CD4-positive, CD25-positive, alpha-beta regulatory T cell (primary cell): ENCODE results near the gene PADI6. TPM values are rescaled to one million over a fixed set of nuclear protein-coding genes. Genes with fewer than 3 reads are reported as not detected.
"Not testable (repeated sequence)": the region's sequence is repeated elsewhere in the genome, so short reads cannot be mapped to it uniquely, and the experiment has no call there.

Experiments used
- ATAC-seq, 2 donors: fragments of 150-1000 bp; cut with Tn5 transposase; one replicate each; pipeline ENCODE4 v1.10.0; 2021; ENCODE audit warnings: low read depth in 2 of 2, moderate number of reproducible peaks in 2 of 2, moderate library complexity in 1 of 2
- DNase-seq, 3 donors: peaks; one replicate each; pipeline versions ENCODE4 v3.0.0 to v3.0.0-alpha.2; 2012 to 2022; ENCODE audit warnings: mixed read lengths in 1 of 3
- H3K27ac ChIP-seq: one replicate; pipeline ENCODE4 v1.7.0; 2013; ENCODE audit warnings: mild to moderate bottlenecking, low read length; ENCODE audit not compliant: insufficient read depth, poor library complexity, severe bottlenecking
- H3K27me3 ChIP-seq: one replicate; pipeline ENCODE4 v1.7.0; 2013; ENCODE audit warnings: low read length; ENCODE audit not compliant: control insufficient read depth, insufficient read depth
- H3K36me3 ChIP-seq: one replicate; pipeline ENCODE4 v1.7.0; 2013; ENCODE audit warnings: mild to moderate bottlenecking, low read length, moderate library complexity; ENCODE audit not compliant: control insufficient read depth, insufficient read depth
- H3K4me1 ChIP-seq: 2 replicates; pipeline ENCODE4 v1.7.0; 2013; ENCODE audit warnings: mild to moderate bottlenecking, low read length; ENCODE audit not compliant: insufficient read depth, control insufficient read depth, poor library complexity, severe bottlenecking
- H3K4me3 ChIP-seq: one replicate; pipeline ENCODE4 v1.7.0; 2013; ENCODE audit warnings: low read depth, mild to moderate bottlenecking, low read length, moderate library complexity
- H3K9me3 ChIP-seq, 2 experiments: 1 replicate in 1 of 2; 2 replicates in 1 of 2; pipeline ENCODE4 v1.7.0; 2013; ENCODE audit warnings: low read length in 2 of 2, mild to moderate bottlenecking in 1 of 2, moderate library complexity in 1 of 2; ENCODE audit not compliant: control insufficient read depth in 2 of 2
- H3K27ac Mint-ChIP-seq, 3 donors: one replicate each; pipeline ENCODE4 v1.8.0; 2020 to 2022; ENCODE audit warnings: mild to moderate bottlenecking in 3 of 3, mixed read lengths in 3 of 3, moderate library complexity in 2 of 3
- H3K27me3 Mint-ChIP-seq: one replicate; pipeline ENCODE4 v1.8.0; 2022; ENCODE audit warnings: mild to moderate bottlenecking, mixed read lengths
- H3K36me3 Mint-ChIP-seq: one replicate; pipeline ENCODE4 v1.8.0; 2020; ENCODE audit warnings: mixed read lengths
- H3K4me1 Mint-ChIP-seq, 4 donors: one replicate each; pipeline ENCODE4 v1.8.0; 2020 to 2022; ENCODE audit warnings: mixed read lengths in 4 of 4, mild to moderate bottlenecking in 1 of 4
- H3K4me3 Mint-ChIP-seq, 4 donors: one replicate each; pipeline ENCODE4 v1.8.0; 2020 to 2022; ENCODE audit warnings: mild to moderate bottlenecking in 4 of 4, mixed read lengths in 4 of 4, moderate library complexity in 3 of 4
- H3K9me3 Mint-ChIP-seq, 7 donors: one replicate each; pipeline ENCODE4 v1.8.0; 2020 to 2022; ENCODE audit warnings: mixed read lengths in 7 of 7, mild to moderate bottlenecking in 3 of 7, moderate library complexity in 2 of 7
- polyA plus RNA-seq, 4 donors: library from polyadenylated mRNA; unstranded; fragments of 300-500 nt; fragmentation: Illumina TruSeq; gene quantifications; one replicate each; pipeline ENCODE4 v1.2.3, GENCODE V29; 2021
- total RNA-seq: library from RNA; stranded (reverse); gene quantifications from one replicate; pipeline ENCODE4 v1.2.3, GENCODE V29; 2022

PADI6 gene
- total and polyA plus RNA-seq, 5 donors from 2014 or later: 0.14 TPM; not detected in 4

GRCh38 chr1:17339521-17339920 is 32.5 kb upstream of the PADI6 start:
- Mint-ChIP-seq H3K4me1 (no peaks in the 10 kb centered on the region), H3K36me3 (no peaks in the 10 kb centered on the region), H3K9me3 (peaks cover 0 to 5% (median 0%) of the 10 kb centered on the region in 7 donors), H3K4me3 (no peak overlapping the region), H3K27me3 (peaks cover 4% of the 10 kb centered on the region), H3K27ac (no peak overlapping the region)
- Histone ChIP-seq H3K36me3 (no peaks in the 10 kb centered on the region), H3K27me3 (no peaks in the 10 kb centered on the region), H3K27ac (no peak overlapping the region), H3K4me1 (no peaks in the 10 kb centered on the region), H3K4me3 (no peak overlapping the region), H3K9me3 (no peaks in the 10 kb centered on the region)
- ATAC-seq (no peak), DNase-seq (no peak)

- Histone ChIP-seq H3K36me3 (no peaks in the 10 kb centered on the region), H3K27me3 (no peaks in the 10 kb centered on the region), H3K4me1 (no peaks in the 10 kb centered on the region), H3K27ac (no peak overlapping the region), H3K4me3 (no peak overlapping the region), H3K9me3 (no peaks in the 10 kb centered on the region)
- H3K9me3 Mint-ChIP-seq: peaks cover 0 to 5% (median 0%) of the 10 kb centered on the region in 7 donors
- DNase-seq (no peak), ATAC-seq (no peak)
- H3K27ac Mint-ChIP-seq: no peak overlapping the region
- no peaks in the 10 kb centered on the region for H3K36me3 Mint-ChIP-seq
- no peak overlapping the region for H3K4me3 Mint-ChIP-seq
- H3K27me3 Mint-ChIP-seq: peaks cover 4% of the 10 kb centered on the region
- no peaks in the 10 kb centered on the region for H3K4me1 Mint-ChIP-seq
Measured at GRCh38 chr1:17340358-17340757, 31.6 kb upstream of the PADI6 start.

GRCh38 chr1:17342014-17342441 is 30.0 kb upstream of the PADI6 start:
- H3K4me3 Mint-ChIP-seq: no peak overlapping the region
- no peaks in the 10 kb centered on the region for H3K36me3 Mint-ChIP-seq
- H3K27ac Mint-ChIP-seq: no peak overlapping the region
- Histone ChIP-seq H3K27me3 (no peaks in the 10 kb centered on the region), H3K4me3 (no peak overlapping the region), H3K9me3 (no peaks in the 10 kb centered on the region), H3K27ac (no peak overlapping the region), H3K4me1 (no peaks in the 10 kb centered on the region), H3K36me3 (no peaks in the 10 kb centered on the region)
- H3K4me1 Mint-ChIP-seq: no peaks in the 10 kb centered on the region
- DNase-seq: no peak
- H3K9me3 Mint-ChIP-seq: peaks cover 0 to 5% (median 1%) of the 10 kb centered on the region in 7 donors
- H3K27me3 Mint-ChIP-seq: no peaks in the 10 kb centered on the region
- ATAC-seq: no peak

GRCh38 chr1:17345506-17345905 is 26.5 kb upstream of the PADI6 start:
- H3K9me3 Mint-ChIP-seq, H3K36me3 ChIP-seq, H3K27ac ChIP-seq, H3K4me3 Mint-ChIP-seq, ATAC-seq, H3K36me3 Mint-ChIP-seq, H3K4me1 ChIP-seq, H3K27me3 Mint-ChIP-seq, H3K4me3 ChIP-seq, DNase-seq, H3K9me3 ChIP-seq, H3K27ac Mint-ChIP-seq, H3K4me1 Mint-ChIP-seq, H3K27me3 ChIP-seq: not testable (repeated sequence)

GRCh38 chr1:17346046-17346789 is 25.8 kb upstream of the PADI6 start:
- DNase-seq (no peak), ATAC-seq (no peak)
- Histone ChIP-seq H3K9me3 (no peaks in the 10 kb centered on the region), H3K36me3 (no peaks in the 10 kb centered on the region), H3K4me3 (no peak overlapping the region), H3K27me3 (no peaks in the 10 kb centered on the region), H3K27ac (no peak overlapping the region), H3K4me1 (no peaks in the 10 kb centered on the region)
- no peaks in the 10 kb centered on the region for H3K36me3 Mint-ChIP-seq
- no peak overlapping the region for H3K4me3 Mint-ChIP-seq
- H3K27me3 Mint-ChIP-seq: peaks cover 4% of the 10 kb centered on the region
- peaks cover 0 to 3% (median 0%) of the 10 kb centered on the region in 4 donors for H3K4me1 Mint-ChIP-seq
- peaks cover 0 to 5% (median 1%) of the 10 kb centered on the region in 7 donors for H3K9me3 Mint-ChIP-seq
- no peak overlapping the region for H3K27ac Mint-ChIP-seq

- no peak overlapping the region for H3K27ac ChIP-seq
- Mint-ChIP-seq H3K4me1 (peaks cover 0 to 3% (median 0%) of the 10 kb centered on the region in 4 donors), H3K4me3 (no peak overlapping the region), H3K27me3 (peaks cover 4% of the 10 kb centered on the region), H3K27ac (no peak overlapping the region), H3K9me3 (peaks cover 0 to 5% (median 1%) of the 10 kb centered on the region in 7 donors), H3K36me3 (no peaks in the 10 kb centered on the region)
- DNase-seq (no peak), ATAC-seq (no peak)
- no peaks in the 10 kb centered on the region for H3K4me1 ChIP-seq
- H3K4me3 ChIP-seq: no peak overlapping the region
- H3K36me3 ChIP-seq: no peaks in the 10 kb centered on the region
- H3K9me3 ChIP-seq: no peaks in the 10 kb centered on the region
- H3K27me3 ChIP-seq: no peaks in the 10 kb centered on the region
Measured at GRCh38 chr1:17347769-17348592, 24.0 kb upstream of the PADI6 start.

- H3K27ac Mint-ChIP-seq: no peak overlapping the region
- DNase-seq: no peak
Measured at GRCh38 chr1:17348593-17349234, 23.3 kb upstream of the PADI6 start.

More at GRCh38 chr1:17348593-17349234, 23.3 kb upstream of the PADI6 start:
- H3K4me3 ChIP-seq: no peak overlapping the region
- no peak overlapping the region for H3K27ac ChIP-seq
- no peaks in the 10 kb centered on the region for H3K4me1 ChIP-seq
- no peaks in the 10 kb centered on the region for H3K27me3 ChIP-seq
- H3K9me3 ChIP-seq: no peaks in the 10 kb centered on the region
- H3K36me3 ChIP-seq: no peaks in the 10 kb centered on the region
- peaks cover 0 to 4% (median 1%) of the 10 kb centered on the region in 7 donors for H3K9me3 Mint-ChIP-seq
- peaks cover 0 to 3% (median 0%) of the 10 kb centered on the region in 4 donors for H3K4me1 Mint-ChIP-seq
- no peak overlapping the region for H3K4me3 Mint-ChIP-seq
- peaks cover 4% of the 10 kb centered on the region for H3K27me3 Mint-ChIP-seq
- H3K36me3 Mint-ChIP-seq: no peaks in the 10 kb centered on the region
- ATAC-seq: no peak
